OCI-LY3 (cell line): ENCODE measurements around the gene ATP2B1.
A peak's percentile ranks its signal among the peaks of the same experiment; 100 is the strongest.

Experiments
- H2AFZ ChIP-seq: fragments of 200-600, 300-600 bp; shearing (Covaris generic); 2 replicates; pipeline ENCODE4 v1.6.0; 2014; ENCODE audit warnings: antibody characterized with exemption, low read depth, low read length
- H3K27ac ChIP-seq: fragments of 200-600, 300-600 bp; sonication (generic); 2 replicates; pipeline ENCODE4 v1.5.1; 2014; ENCODE audit warnings: mild to moderate bottlenecking, low read length, moderate library complexity, mixed read lengths
- H3K27me3 ChIP-seq: fragments of 200-600, 300-600 bp; sonication (generic); 2 replicates; pipeline ENCODE4 v1.6.1; 2014; ENCODE audit warnings: low read depth, low read length, mixed read lengths
- H3K36me3 ChIP-seq: fragments of 200-600, 300-600 bp; sonication (generic); replicated peaks from 2 replicates; pipeline ENCODE3; 2014; ENCODE audit warnings: low read depth, low read length, mixed read lengths
- H3K4me1 ChIP-seq: fragments of 300-600, 200-600 bp; sonication (generic); 2 replicates; pipeline ENCODE4 v1.6.1; 2014; ENCODE audit warnings: low read length, mixed read lengths
- H3K4me2 ChIP-seq: fragments of 200-600, 300-600 bp; sonication (generic); 2 replicates; pipeline ENCODE4 v1.6.1; 2014; ENCODE audit warnings: low read length, mixed read lengths
- H3K4me3 ChIP-seq: fragments of 300-600, 200-600 bp; sonication (generic); 2 replicates; pipeline ENCODE4 v1.5.1; 2014; ENCODE audit warnings: antibody characterized with exemption, mild to moderate bottlenecking, low read length, moderate library complexity
- H3K79me2 ChIP-seq: fragments of 300-600, 200-600 bp; shearing (Covaris generic); 2 replicates; pipeline ENCODE4 v1.6.1; 2014; ENCODE audit warnings: mild to moderate bottlenecking, low read length, mixed read lengths
- H3K9ac ChIP-seq: fragments of 300-600, 200-600 bp; shearing (Covaris generic); 2 replicates; pipeline ENCODE4 v1.6.0; 2014; ENCODE audit warnings: mild to moderate bottlenecking, low read length, moderate library complexity
- H3K9me3 ChIP-seq: fragments of 200-600, 300-600 bp; shearing (Covaris generic); 2 replicates; pipeline ENCODE4 v1.6.1; 2014; ENCODE audit warnings: low read length, mixed read lengths; ENCODE audit not compliant: insufficient read depth
- H4K20me1 ChIP-seq: fragments of 200-600, 300-600 bp; sonication (generic); 2 replicates; pipeline ENCODE4 v1.6.1; 2016; ENCODE audit warnings: low read length, mixed read lengths; ENCODE audit not compliant: insufficient read depth
- CTCF ChIP-seq: fragments of 200-600, 300-600 bp; sonication (generic); IDR thresholded peaks from 2 replicates; pipeline ENCODE4 v1.5.1; 2014; ENCODE audit warnings: antibody characterized with exemption, low read length, low read depth
- EZH2phosphoT487 ChIP-seq: fragments of 200-600 bp; shearing (Covaris generic); IDR thresholded peaks from 2 replicates; pipeline ENCODE4 v1.6.1; 2018; ENCODE audit warnings: antibody characterized with exemption, mixed run types, low read depth

ATP2B1 gene

DNA sequence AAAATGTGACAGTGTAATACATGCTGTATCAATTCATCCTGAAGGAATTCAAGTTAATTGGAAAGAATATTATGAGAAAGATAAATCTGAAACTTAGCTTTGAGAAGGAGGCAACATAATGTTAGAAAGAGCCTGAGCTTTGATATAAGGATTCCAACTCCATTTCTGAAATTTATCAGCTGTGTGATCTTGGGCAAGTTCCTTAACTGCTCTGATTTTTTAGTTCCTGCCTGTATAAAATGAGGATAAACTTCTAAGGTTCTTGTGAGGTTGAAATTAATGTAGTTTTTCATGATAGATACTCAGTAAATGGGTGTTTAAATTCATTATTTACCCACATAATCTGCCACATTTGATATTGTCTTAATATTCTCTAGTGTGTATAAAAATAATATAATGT lies 14.6 kb upstream of the ATP2B1 start:
- no peaks in the 10 kb centered on the region for H3K27me3 ChIP-seq
- no peak overlapping the region for H2AFZ ChIP-seq
- no peaks in the 10 kb centered on the region for H3K79me2 ChIP-seq
- H3K4me3 ChIP-seq, result no peak overlapping the region
- H3K4me2 ChIP-seq, result no peak overlapping the region
- TF ChIP-seq EZH2phosphoT487, result no peak
- TF ChIP-seq CTCF, result no peak
- H3K4me1 ChIP-seq, result peaks cover 16% of the 10 kb centered on the region
- H3K9me3 ChIP-seq, result no peaks in the 10 kb centered on the region
- no peaks in the 10 kb centered on the region for H4K20me1 ChIP-seq
- H3K36me3 ChIP-seq, result peaks cover 4% of the 10 kb centered on the region
- H3K27ac ChIP-seq, result no peak overlapping the region
- H3K9ac ChIP-seq, result no peak overlapping the region

DNA sequence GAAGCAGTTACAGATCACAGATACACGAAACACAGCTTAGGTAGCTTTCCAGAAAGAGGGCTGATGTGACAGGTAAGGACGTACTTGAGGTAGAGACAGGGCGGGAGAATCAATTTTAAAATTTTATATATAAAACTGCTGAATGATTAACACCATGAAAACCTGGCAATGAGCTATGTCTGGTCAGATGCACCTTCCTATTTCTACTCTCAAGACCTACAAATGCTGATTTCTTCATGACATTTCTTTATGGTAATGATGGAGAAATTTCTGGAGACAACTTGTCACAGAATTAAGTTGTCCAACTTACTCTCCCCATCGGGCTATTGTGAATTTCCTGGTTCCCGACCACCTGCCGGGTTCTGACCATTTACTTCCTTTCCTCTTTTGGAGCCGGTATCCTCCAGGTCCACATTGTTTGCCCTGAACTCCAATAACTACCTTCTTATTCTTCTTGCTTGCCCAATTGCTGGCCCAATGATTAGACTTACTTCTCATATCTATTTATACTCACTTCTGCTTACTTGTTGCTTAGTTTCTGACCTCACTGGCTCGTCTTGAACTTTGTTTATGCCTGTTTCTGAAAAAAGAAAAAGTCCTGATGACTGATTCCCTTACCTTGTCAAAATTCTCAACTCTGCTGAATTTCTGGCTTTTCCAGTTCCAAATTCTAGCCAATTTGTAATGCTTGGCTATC lies 12.8 kb upstream of the ATP2B1 start:
- peak overlapping the region; percentile 51 for H3K4me3 ChIP-seq
- peaks cover 6% of the 10 kb centered on the region; the same call in 1 of the 2 replicates for H3K9me3 ChIP-seq
- no peaks in the 10 kb centered on the region for H4K20me1 ChIP-seq
- peaks cover 4% of the 10 kb centered on the region for H3K36me3 ChIP-seq
- TF ChIP-seq EZH2phosphoT487 (no peak), CTCF (no peak)
- H3K27me3 ChIP-seq, result no peaks in the 10 kb centered on the region
- no peaks in the 10 kb centered on the region for H3K79me2 ChIP-seq
- peak overlapping the region; percentile 72 for H2AFZ ChIP-seq
- H3K9ac ChIP-seq, result 0 out of 2 replicates have a peak overlapping the region, but pooled peaks have one; percentile 12
- peak overlapping the region; percentile 23 for H3K27ac ChIP-seq
- H3K4me2 ChIP-seq, result peak overlapping the region; percentile 76
- H3K4me1 ChIP-seq, result peaks cover 16% of the 10 kb centered on the region

DNA sequence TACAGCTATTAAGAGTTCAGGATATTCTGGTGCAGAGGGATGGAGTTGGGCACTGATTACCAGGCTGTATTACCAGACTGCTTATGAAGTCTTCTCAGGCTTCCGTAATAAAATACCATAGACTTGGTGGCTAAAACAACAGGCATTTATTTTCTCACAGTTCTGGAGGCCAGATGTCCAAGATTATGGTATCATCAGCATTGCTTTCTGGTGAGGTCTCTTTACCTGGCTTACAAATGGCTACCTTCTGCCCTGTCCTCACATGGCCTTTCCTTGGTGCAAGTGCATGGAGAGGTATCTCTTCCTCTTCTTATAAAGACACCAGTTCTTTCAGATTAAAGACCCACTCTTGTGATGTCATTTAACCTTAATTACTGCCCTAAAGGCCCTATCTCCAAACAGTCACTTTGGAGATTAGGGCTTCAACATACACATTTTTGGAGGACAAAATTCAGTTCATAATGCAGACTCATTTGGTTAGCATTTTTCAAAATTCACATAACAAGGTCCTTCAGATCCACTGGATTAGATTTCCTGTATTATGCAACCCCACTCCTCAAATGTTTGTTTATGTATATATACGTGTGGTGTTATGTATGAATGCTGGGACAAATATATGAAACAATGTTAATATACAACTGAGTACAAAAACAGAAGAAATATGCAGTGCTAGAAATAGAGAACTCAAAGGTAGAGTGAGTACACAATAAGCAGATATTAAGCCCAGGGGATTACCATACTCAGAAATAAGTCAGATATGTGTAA lies 9.3 kb upstream of the ATP2B1 start:
- no peak overlapping the region for H3K4me3 ChIP-seq
- H3K4me2 ChIP-seq, result no peak overlapping the region
- H3K27ac ChIP-seq, result no peak overlapping the region
- H3K4me1 ChIP-seq, result peaks cover 16% of the 10 kb centered on the region
- TF ChIP-seq CTCF (no peak), EZH2phosphoT487 (no peak)
- no peaks in the 10 kb centered on the region for H3K79me2 ChIP-seq
- H3K36me3 ChIP-seq, result peaks cover 4% of the 10 kb centered on the region
- H4K20me1 ChIP-seq, result no peaks in the 10 kb centered on the region
- peaks cover 10% of the 10 kb centered on the region; the same call in 1 of the 2 replicates for H3K9me3 ChIP-seq
- H3K27me3 ChIP-seq, result no peaks in the 10 kb centered on the region
- H2AFZ ChIP-seq, result no peak overlapping the region
- no peak overlapping the region for H3K9ac ChIP-seq

DNA sequence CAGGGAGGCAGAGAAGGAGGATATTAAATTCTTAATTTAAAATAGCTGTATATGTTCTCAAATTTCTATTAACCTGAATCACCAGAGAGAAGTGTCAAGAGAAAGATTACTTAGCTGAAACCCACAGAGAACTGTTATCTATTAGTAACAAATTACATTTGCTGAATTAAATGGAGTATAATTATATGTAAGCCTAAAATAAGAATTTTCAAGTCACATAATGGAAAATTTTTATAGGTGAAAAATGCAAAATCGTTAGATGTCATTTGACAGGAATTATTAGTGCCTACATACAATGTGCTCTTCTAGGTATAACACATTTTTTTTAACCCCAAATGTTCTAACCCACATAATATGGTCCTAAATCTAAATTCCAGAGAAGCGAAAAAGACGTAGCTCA lies 4.1 kb upstream of the ATP2B1 start:
- peaks cover 7% of the 10 kb centered on the region for H3K4me1 ChIP-seq
- no peak overlapping the region for H2AFZ ChIP-seq
- no peak overlapping the region for H3K27ac ChIP-seq
- peaks cover 10% of the 10 kb centered on the region; the same call in 1 of the 2 replicates for H3K9me3 ChIP-seq
- TF ChIP-seq CTCF (no peak), EZH2phosphoT487 (no peak)
- H3K27me3 ChIP-seq, result 0 out of 2 replicates have a peak, but pooled peaks cover 6% of the 10 kb centered on the region
- H3K79me2 ChIP-seq, result peaks cover 9% of the 10 kb centered on the region
- H4K20me1 ChIP-seq, result no peaks in the 10 kb centered on the region
- H3K9ac ChIP-seq, result no peak overlapping the region
- no peak overlapping the region for H3K4me3 ChIP-seq
- no peaks in the 10 kb centered on the region for H3K36me3 ChIP-seq
- H3K4me2 ChIP-seq, result no peak overlapping the region
